ENCODE data around the gene CLC.
"Not testable (repeated sequence)": the region's sequence is repeated elsewhere in the genome, so short reads cannot be mapped to it uniquely, and the experiment has no call there.

CLC gene

GRCh38 chr19:39765091-39766076 lies 27.6 kb upstream of the CLC start:
- Histone ChIP-seq H3K36me3 (no peaks in the 10 kb centered on the region), H3K27me3 (0 out of 2 replicates have a peak, but pooled peaks cover 3% of the 10 kb centered on the region), H3K4me1 (no peaks in the 10 kb centered on the region), H3K4me3 (ENCODE audit: low read depth, low read length) (no peak overlapping the region), H3K9me3 (peaks cover 8% of the 10 kb centered on the region)
- TF ChIP-seq CTCF (IDR thresholded peaks at IDR 0.05; ENCODE audit: low read depth, low read length): peak; percentile 94
- peak; percentile 68 for DNase-seq

- DNase-seq; H3K27me3 ChIP-seq; H3K9me3 ChIP-seq; H3K4me3 ChIP-seq (ENCODE audit: low read depth, low read length); H3K36me3 ChIP-seq; H3K4me1 ChIP-seq: not testable (repeated sequence)
Measured at GRCh38 chr19:39761851-39762250, 24.0 kb upstream of the CLC start.

- TF ChIP-seq CTCF (IDR thresholded peaks at IDR 0.05; ENCODE audit: low read depth, low read length): no peak
- H3K27me3 ChIP-seq: peaks cover 19% of the 10 kb centered on the region
Measured at GRCh38 chr19:39759457-39760184, 21.8 kb upstream of the CLC start.

GRCh38 chr19:39754971-39755370 lies 17.1 kb upstream of the CLC start:
- Histone ChIP-seq H3K4me1 (no peaks in the 10 kb centered on the region), H3K36me3 (no peaks in the 10 kb centered on the region), H3K27me3 (peaks cover 48% of the 10 kb centered on the region), H3K9me3 (no peaks in the 10 kb centered on the region), H3K4me3 (ENCODE audit: low read depth, low read length) (no peak overlapping the region)
- TF ChIP-seq CTCF (IDR thresholded peaks at IDR 0.05; ENCODE audit: low read depth, low read length): no peak
- no peak for DNase-seq

More at GRCh38 chr19:39759457-39760184, 21.8 kb upstream of the CLC start:
- Histone ChIP-seq H3K36me3 (no peaks in the 10 kb centered on the region), H3K4me1 (no peaks in the 10 kb centered on the region), H3K4me3 (ENCODE audit: low read depth, low read length) (no peak overlapping the region), H3K9me3 (peaks cover under 1% of the 10 kb centered on the region; the same call in 1 of the 2 replicates)
- DNase-seq: no peak

- H3K9me3 ChIP-seq: no peaks in the 10 kb centered on the region
- H3K4me1 ChIP-seq: no peaks in the 10 kb centered on the region
- no peak for TF ChIP-seq CTCF (IDR thresholded peaks at IDR 0.05; ENCODE audit: low read depth, low read length)
- no peak for DNase-seq
- H3K4me3 ChIP-seq (ENCODE audit: low read depth, low read length): no peak overlapping the region
- peaks cover 50% of the 10 kb centered on the region for H3K27me3 ChIP-seq
- H3K36me3 ChIP-seq: no peaks in the 10 kb centered on the region
Measured at GRCh38 chr19:39754544-39754943, 16.7 kb upstream of the CLC start.

GRCh38 chr19:39752795-39753194 lies 15.0 kb upstream of the CLC start:
- Histone ChIP-seq H3K4me3 (ENCODE audit: low read depth, low read length) (no peak overlapping the region), H3K27me3 (peaks cover 56% of the 10 kb centered on the region), H3K9me3 (no peaks in the 10 kb centered on the region), H3K36me3 (no peaks in the 10 kb centered on the region), H3K4me1 (no peaks in the 10 kb centered on the region)
- DNase-seq: no peak
- no peak for TF ChIP-seq CTCF (IDR thresholded peaks at IDR 0.05; ENCODE audit: low read depth, low read length)

Data from BE2C (cell line).